Skeletal muscle cell (primary cell): ENCODE results near the gene DAAM1.

ENCODE experiments used
- DNase-seq: peaks from one replicate; pipeline ENCODE4 v3.0.0-alpha.2; 2010; ENCODE audit warnings: low read depth
- H3K4me3 ChIP-seq: 2 replicates; pipeline ENCODE4 v1.5.1; 2011; ENCODE audit warnings: low read depth, mild to moderate bottlenecking, control low read depth, low read length, moderate library complexity

Gene DAAM1

DNA sequence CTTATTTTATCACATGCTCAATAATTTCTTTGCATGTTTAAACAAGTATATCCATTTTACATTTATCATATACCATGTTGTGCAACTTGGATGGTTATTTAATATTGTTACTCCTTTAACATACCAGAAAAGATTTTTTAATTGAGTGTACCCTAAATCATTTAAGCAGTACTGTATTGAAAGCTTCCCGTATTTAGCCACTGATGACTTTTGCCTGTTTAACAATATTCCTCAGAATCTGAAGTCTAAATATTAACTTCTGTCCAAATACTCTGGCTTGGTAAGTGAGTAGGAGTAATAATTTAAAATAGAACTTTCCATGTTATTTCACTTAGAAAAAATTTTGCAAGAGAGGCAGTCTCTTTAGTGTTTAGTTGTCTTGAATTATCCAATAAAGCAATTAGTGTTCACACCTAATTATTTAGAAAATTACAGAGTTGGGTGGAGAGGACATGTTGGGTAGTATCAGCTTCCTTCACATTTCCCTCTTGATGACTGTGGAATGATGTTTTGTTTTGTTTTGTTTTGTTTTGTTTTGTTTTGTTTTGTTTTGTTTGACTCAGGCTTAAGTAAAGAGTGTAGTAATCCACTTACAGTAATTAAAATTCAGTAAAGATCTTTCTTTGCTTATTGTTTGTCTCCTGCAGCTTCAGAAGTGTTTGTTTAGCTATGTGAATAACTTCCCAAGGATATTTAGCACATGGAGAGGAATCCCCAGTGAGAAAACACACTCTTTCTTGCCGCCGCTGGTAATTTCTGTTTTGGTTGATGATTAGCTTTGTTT, 59.5 kb downstream of the DAAM1 start:
- H3K4me3 ChIP-seq: no peak overlapping the region
- no peak for DNase-seq

DNA sequence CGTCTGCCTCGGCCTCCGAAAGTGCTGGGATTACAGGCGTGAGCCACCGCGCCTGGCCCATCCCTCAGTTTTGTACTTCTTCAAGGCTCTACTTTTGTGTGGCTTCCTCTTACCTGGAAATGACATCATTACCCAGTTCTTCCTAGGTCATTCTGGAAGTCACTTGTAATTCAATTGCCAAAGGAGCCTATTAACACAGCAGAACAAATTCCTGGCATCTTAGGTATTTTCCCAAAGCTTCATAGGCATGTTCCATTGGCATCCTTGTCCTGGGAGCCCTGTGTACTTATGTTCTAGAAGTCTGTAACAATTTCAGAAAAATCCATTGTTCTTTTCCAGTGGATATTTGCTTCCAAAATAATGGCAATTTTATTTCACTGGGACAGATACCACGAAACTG, 60.6 kb downstream of the DAAM1 start:
- H3K4me3 ChIP-seq: no peak overlapping the region

DNA sequence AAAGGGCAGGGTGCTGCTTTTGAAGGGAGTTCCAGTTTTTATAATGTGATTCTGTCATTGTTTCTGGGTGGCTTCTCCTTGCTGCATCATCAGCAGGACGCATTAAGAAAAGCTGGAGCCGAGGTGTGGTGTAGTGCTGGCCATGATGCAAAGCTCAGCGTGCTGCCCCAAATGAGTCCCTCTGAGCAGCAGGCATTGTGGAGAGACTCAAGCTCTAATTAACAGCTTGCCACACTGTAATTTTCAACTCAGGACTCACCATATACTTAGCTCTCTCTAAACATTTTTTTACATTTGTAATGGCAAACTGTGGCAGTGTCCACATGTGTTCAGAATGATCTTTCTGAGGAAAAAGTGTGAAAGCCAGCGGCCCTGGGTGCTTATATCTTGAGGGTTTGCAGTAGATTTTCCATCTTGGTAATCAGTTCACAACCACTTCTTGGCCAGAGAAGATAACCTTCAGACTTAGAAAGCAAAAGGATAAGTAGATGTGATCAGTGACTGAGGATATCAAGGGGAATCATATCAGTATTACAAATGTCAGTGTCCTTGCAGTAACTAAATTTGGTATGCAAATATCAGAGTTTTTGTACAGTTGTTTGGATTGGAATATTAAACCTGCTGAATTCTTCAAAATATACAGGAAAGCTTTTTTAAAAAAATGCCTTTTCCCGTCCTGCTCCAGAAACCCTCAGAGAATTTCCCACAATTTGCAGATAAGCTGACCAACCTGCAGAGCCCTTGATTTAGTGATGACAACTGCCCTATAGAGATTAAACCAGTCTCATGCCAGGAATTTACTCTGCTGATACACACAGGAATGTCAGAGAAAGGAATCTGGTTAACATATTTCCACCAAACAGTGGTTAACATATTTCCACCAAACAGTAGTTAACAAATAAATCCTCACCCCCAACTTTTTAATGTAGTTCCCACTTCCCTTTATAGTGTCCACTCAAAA, 63.6 kb downstream of the DAAM1 start:
- no peak overlapping the region for H3K4me3 ChIP-seq
- DNase-seq: no peak

More for the DNA sequence above, 60.6 kb downstream of the DAAM1 start:
- DNase-seq: no peak

DNA sequence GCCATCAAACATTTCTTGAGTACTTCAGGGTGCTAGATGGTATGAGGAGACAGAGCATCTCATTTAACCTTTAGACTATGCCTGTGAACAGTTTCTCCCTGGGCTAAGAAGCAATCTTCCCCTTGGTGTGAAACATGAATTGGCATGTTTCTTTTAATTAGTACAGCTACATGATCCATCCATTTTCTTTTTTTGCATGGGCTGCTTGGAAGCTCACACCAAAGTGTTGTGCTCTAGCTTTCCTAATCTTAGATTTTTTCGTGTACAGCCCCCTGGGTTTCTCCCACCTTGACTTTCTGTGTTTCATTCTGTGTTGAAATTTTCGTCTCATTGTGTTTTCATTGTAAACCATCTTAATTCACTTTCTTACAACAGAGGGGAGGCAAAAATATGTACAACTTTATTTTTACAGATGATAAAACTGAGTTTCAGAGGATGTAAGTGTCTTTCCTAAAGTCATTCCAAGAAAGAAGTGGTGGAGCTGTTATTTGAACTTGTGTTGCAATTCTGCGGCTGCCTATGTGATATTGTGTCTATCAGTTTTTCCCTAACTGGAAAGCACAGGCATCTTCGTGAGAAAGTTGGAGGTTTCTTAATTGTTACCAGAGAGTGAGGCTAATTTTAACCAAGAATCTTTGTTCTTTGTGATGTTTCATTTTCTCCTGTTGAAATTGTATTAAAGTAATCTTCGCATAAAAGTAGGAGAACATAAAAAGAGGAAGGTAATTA, 64.5 kb downstream of the DAAM1 start:
- no peak overlapping the region for H3K4me3 ChIP-seq
- no peak for DNase-seq

DNA sequence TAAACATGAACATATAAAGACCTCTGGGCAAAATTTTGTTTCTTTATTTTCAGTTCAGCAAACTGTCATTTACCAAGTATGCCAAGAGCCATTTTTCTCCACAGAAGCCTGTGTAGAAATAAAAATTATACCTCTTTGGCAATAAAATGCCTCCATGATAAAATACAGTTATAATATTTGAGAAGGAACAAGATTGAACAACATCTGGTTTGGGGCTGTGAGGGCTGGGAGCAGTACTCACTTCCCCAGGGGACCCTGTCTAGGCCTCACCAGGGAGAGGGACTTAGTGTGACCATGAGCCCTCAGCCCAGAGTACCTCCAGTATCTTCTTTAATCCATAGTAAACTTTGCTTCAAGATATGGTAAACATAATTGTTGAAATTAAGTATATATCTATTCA, 65.1 kb downstream of the DAAM1 start:
- H3K4me3 ChIP-seq: no peak overlapping the region
- DNase-seq: no peak

DNA sequence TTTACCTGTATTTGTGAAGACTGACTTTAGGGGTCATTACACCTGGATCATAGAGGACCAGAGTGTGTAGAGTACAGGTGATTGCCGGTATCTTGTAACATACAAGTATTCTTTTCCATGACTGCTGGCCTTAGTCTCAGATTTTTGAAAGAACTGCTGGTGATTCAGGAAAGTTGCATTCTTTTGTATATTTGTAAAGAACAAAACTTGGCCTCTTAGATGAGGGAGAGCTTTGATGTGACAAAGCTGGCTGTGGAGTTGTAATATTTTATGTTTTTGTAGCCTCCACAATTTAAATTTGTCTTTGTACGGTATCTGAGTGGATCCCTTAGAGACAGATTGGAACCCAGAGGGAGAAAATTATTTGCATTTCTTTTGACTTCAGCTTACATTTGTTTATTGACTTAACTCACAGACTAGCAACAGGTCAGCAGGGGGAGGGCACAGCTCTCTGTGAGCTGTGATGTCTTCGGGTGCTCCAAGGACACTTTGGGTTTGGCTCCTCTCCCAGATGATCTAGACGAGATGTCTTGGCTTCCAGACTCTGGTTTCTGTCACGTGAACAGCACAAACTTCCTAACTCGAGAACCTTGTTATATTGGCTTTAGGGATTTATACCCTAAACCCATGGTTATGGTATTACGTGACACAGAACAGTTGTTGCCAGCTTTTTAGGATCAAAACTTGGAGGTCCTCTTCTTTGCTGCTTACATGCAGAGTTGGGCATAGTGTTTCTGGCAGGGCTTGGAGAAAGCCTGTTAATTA, 65.9 kb downstream of the DAAM1 start:
- DNase-seq: peak; percentile 97
- H3K4me3 ChIP-seq: no peak overlapping the region

DNA sequence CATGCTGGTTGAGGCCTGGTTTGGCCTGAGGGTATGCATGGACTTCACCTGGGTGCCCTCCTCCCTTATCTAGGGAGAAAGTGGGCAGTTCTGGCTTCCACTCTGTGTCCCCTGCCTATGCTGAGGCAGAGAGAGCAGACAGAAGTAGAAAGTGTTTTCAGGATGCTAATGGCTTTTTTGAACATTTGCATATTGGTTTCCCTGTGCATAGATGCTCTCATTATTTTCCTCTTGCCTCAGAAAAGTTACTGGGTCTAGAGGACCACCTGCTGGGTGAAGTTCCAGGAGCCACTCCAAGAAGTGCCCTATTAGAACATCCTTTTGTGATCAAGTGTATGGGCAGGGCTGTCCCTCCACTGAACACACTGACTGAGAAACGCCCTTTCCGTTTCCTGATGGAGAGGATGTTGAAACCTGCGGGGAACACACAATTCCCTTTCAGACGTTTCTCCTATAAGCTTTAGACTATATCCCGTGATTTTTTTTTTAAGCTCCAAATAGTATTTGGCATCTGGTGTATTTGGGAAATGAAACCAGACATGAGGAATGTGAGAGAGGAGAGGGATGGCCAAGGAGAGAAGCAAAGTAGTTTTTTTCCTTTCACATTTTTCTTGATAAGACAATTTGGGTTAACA, 66.6 kb downstream of the DAAM1 start:
- DNase-seq: no peak
- no peak overlapping the region for H3K4me3 ChIP-seq

DNA sequence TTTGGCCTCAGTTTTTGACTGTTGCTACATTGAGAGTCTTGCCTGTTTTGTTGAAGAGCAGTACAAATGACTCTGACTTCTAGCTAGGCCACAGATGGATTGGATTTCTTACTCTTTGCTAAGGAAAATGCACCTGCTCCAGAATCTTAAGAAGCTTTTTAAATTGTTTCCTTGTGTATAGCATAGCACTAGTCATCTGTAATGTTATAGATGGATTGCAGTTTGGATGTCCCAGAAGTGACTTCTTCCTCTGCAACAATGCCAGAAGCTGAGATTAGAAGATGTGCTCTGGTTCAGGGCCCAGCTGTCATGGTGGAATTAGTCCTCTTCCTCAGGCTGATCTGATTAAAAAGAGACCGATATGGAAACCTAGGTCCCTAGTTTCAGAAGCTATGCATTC, 67.9 kb downstream of the DAAM1 start:
- no peak overlapping the region for H3K4me3 ChIP-seq
- no peak for DNase-seq

DNA sequence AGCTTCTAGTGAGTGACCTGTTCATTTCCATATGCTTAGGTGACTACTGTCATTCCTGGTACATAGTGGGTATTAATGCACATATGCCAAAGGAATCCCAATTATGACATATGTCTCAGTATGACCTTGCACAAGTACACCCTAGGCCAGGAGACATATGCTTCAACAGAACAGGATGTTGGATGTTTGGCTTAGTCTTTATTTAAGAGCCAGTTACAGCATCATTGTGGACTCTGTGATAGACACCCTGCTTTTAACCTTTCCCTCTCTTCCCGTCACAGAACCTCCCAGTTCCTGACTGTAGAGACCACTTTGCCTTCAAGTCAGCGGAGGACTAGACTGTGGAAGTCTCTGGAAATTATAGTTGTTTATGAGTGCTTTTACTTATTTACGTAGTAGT, 72.9 kb downstream of the DAAM1 start:
- no peak overlapping the region for H3K4me3 ChIP-seq
- no peak for DNase-seq

DNA sequence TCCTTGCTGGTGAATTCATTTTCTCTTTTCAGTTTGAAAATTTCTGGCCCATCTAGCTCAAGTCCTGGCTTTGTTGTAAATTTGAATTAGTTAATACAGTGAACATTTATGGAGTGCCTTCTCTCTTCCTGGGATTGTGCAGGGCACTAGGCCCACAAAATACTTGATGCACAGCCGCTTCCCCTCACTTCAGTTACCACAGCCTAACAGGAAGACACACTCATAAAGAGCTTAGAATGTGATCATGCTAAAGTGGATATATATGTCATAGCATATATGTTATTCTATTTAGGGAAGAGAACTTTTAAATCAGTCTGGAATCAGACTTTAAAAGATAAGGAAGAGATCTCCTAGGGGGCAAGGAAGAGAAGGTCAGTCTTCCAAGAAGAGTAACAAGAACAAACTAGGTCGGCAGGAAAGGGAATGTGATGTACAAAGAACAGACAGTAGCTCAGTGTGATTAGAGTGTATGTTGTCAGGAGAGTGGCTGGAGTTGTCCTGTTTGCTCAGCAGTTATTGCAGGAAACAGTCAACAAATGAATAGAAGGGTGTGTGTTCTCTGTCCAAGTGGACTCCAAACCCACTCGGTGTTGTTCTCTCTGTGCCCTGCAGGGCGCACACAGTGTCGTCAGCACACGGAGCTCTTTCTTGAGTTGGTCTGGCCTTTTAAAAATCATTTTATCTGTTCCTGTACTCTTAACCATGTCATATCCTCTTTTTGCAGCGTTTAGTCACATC, 74.4 kb downstream of the DAAM1 start:
- DNase-seq: no peak
- H3K4me3 ChIP-seq: no peak overlapping the region

DNA sequence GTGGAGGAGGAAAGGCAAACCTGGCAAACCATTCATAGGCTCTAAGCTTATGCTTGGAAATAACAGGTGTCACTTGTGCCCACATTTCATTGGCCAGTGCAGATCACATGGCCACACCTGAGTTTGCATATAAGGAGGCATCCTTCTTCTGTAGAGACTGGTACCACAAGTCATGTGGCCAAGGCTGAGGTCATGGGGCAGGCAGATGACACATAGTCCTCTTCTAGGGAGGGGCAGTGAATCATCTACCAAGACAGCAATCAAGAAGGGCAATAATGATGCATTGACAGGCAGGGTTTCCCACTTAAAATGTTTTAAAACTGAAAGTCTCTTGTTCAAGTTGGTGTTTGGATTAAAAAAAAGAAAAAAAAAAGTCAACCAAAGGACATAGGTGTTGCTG, 77.3 kb downstream of the DAAM1 start:
- H3K4me3 ChIP-seq: no peak overlapping the region
- DNase-seq: no peak

DNA sequence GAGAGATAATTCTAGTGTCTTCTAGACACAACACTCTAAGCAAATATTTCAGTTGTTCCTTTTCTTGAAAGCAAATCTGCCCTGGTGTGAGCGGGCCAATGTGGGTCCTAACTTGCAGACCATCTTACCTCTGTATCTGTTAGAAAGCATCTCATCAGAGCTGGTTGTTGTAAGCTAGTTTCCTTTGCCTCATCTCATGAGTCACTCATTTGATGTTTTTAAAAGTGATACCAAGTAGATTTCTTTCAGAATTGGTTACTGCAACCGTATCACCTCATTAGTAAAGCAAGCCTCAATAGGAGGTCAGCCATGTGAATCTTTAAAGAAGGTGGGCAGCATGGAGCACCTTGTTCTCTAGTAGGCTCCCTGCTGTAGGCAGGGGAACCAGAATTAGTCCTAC, 78.6 kb downstream of the DAAM1 start:
- DNase-seq: no peak
- H3K4me3 ChIP-seq: no peak overlapping the region

DNA sequence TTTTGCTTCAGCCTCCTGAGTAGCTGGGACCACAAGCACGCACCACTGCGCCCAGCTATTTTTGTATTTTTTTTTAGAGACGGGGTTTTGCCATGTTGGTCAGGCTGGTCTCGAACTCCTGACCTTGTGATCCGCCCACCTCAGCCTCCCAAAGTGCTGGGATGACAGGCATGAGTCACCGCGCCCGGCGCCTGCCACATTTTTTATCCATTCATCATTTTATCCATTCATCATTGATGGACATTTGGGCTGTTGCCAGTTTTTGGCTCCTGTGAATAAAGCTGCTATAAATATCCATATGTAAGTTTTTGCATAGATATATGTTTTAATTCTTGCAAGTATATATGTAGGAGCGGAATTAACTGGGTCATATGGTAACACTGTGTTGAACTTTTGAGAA, 79.5 kb downstream of the DAAM1 start:
- DNase-seq: no peak
- H3K4me3 ChIP-seq: no peak overlapping the region

DNA sequence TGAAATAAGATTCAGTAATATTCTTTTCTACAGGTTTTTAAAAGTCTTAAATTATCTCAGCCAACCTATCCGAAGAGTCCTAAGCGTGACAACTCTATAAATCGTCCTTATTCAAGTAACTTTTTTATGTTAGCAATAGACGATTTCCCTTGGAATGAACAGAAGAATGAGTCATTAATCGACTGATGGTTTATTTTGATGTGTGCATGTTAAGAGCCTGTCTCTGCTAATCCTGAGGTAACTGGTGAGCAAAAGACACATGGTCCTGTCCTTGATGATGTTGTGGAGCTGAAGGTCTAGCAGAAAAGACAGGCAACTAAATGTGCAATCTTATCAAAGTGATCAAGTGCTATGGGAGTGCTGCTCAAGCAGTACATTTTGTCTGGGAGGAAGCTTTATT, 80.4 kb downstream of the DAAM1 start:
- H3K4me3 ChIP-seq: no peak overlapping the region
- no peak for DNase-seq

DNA sequence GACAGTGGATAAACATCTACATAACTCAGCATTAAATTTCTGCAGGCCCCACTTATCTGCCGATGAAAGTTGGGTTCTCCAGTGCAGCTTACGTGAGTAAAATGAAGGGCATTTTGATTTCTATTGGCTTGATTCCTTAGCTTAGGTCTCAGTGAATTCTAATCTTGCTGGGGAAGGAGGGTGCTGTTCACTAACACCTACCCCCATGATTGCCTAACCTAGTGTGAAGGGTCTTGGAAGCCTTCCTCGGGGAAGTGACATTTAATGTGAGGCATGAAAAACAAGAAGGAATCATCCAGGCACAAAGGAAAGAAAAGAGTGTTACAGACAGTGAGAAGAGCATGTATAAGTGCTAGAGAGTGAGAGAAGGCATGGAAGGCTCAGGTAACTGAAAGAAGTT, 81.0 kb downstream of the DAAM1 start:
- H3K4me3 ChIP-seq: no peak overlapping the region
- no peak for DNase-seq

DNA sequence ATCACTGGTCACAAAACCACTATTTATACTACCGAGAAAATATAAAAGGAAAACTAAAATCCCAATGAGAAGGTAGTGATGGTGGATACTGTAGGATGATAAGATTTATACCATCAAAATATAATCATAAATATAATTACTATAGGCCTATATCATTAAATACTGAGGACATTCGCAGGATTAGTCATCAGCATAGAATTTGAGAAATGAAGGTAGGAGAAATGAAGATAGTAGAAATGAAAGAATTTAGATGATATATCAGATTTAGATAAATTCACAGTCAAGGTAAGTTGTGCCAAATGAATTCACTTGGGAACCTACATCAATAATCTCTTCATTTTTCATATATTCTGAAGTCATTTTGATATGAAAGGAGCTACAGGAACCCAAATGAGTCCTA, 82.8 kb downstream of the DAAM1 start:
- H3K4me3 ChIP-seq: no peak overlapping the region
- no peak for DNase-seq

DNA sequence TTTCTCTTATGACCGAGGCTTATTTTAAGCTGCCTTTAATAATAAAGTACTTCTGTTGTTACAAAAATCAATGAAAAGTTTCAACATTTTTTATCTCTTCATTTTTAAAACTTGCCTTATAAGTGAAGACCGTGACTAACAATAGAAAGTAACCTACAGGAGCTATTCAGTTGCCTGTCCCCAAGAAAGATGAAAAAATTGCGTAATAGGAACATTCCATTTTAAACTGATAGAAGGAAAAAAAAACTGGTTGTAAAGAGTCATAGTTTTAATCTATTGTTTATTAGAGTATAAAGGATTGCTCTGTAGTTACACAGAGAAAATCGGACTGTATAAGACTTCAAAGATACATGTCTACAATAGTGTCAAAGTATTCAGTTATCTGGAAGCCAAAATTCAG, 83.3 kb downstream of the DAAM1 start:
- DNase-seq: no peak
- no peak overlapping the region for H3K4me3 ChIP-seq

DNA sequence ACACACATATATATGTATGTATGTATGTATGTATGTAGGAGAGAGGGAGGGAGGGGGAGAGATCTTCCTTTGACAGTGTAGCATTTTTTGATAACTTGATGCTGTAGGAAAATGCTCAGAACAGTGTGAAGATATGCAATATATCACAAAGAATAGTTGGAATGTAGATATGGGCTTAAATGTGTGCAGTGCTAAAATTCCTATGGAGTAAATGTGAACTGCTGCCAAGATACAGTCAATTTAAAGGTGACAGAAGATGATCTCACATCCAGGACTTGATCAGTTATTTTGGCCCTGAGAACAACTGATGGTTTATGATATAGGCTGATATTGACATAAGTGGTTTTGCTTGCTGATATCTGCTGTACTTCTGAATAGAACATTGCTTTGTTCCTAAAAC, 84.2 kb downstream of the DAAM1 start:
- no peak overlapping the region for H3K4me3 ChIP-seq
- DNase-seq: no peak
